Fibroblast of the aortic adventitia (primary cell): Measurements from ENCODE around the gene POLR3G. TPM values are rescaled to one million over a fixed set of nuclear protein-coding genes. Genes with fewer than 3 reads are reported as not detected.

Experiments
- DNase-seq: peaks from one replicate; pipeline ENCODE4 v3.0.0-alpha.2; 2010; ENCODE audit warnings: low read depth
- H3K4me3 ChIP-seq: 2 replicates; pipeline ENCODE4 v1.5.1; 2011; ENCODE audit warnings: low read depth, mild to moderate bottlenecking, control low read depth, low read length, moderate library complexity
- CTCF ChIP-seq: IDR thresholded peaks from 2 replicates; pipeline ENCODE4 v1.5.1; 2011; ENCODE audit warnings: mild to moderate bottlenecking, low read length, control low read depth, inconsistent platforms; ENCODE audit not compliant: insufficient read depth
- total RNA-seq: library from RNA; depleted of rRNA; stranded (reverse); fragments of >200 nt; gene quantifications from 2 replicates; pipeline ENCODE4 v1.2.3, GENCODE V29; 2012; ENCODE audit warnings: low replicate concordance

POLR3G gene
- total RNA-seq, 1 donor = 6.7 TPM

DNA sequence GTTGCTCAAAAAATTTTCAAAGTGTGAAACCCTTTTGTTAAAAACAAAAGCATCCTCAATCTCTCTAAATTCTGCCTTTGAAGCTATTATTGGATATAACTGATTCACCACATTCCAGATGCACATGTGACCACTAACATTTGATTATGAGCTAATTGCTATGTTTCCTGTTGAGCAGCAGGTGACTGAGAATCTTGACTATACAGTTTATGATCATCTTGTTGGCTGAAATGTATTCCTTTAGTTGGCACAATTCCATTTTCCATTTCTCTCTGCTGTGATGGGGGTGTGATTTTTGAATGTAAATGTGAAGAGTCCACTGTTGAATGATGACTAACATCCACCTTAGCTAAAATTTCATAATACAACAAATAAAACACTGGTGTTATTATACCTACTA, 44.0 kb downstream of the POLR3G start:
- TF ChIP-seq CTCF = no peak
- H3K4me3 ChIP-seq = no peak overlapping the region
- peak; percentile 8 for DNase-seq

GRCh38 chr5:90519081-90519480, 44.4 kb downstream of the POLR3G start:
- no peak overlapping the region for H3K4me3 ChIP-seq
- no peak for TF ChIP-seq CTCF

DNA sequence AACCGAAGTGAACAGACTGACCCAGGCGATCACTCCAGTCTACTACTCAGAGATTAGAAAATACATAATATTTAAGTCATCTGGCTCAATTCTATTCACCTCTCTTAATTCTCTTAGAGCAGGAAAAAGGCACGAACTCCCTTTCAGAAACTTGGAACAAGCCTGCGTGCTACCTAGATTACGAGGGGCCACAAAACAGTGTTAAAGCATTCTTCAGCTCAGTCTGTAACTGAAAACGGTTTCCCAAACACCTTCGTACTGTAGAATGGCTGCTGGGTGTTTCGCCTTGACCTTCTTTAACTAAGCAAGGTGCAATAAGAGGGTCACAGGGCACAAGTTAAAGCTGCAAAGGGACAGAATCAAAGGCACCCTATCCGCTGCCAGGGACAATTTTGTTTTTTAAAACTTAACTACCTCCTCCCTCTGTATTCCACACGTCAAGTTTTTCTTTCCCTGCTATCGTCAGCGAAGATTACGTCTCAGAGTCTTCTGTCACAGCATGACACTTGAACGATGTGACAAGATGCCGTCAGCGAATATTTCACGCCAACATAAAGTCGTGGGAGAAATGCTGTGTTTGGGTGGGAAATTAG, 54.0 kb downstream of the POLR3G start:
- DNase-seq = peak; percentile 32
- peak overlapping the region; percentile 99 for H3K4me3 ChIP-seq
- TF ChIP-seq CTCF = no peak

More at GRCh38 chr5:90519081-90519480, 44.4 kb downstream of the POLR3G start:
- no peak for DNase-seq

DNA sequence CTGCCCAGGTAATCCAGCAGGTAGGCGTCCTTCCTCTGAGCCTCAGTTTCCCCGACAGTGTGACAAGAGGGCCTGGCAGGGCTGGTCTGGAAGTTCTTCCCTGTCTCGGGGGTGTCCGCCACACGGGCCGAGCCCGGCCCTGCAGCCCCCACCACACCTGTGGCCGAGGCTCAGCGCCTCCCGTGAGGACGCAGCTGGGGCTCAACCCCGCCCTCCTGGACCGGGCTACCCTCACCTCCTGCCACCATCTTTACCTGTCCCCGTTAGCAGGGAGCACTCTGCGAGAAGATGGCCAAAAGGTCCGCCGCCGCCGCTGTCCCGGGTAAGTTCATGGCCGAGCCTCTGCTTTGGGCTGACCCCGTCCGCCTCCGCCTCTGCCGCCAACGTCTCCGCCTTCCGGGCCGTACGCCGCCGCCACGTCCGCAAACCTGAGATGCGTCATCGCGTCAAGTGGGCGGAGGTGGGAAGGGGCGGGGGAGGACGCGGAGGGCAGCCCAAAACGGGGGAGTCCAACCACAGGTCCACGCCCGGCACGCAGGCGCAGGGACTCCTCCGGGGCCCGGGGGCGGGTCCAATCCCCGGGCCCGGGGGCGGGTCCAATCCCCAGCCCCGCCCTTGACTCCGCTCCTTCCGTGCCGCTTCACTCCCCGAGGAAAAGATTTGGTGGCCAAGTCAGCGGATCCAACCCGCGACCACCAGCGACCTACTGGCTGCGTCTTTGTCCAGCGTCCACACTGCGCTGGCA, 54.7 kb downstream of the POLR3G start, which contains the start of gene LYSMD3:
Gene LYSMD3 (minus strand): TSS at position 391 of the 745 bp plus-strand sequence. CDS start 4,295 bp downstream, outside the sequence.
- TF ChIP-seq CTCF = no peak
- DNase-seq = peak; percentile 96
- H3K4me3 ChIP-seq = peak within 1 kb of the TSS; percentile 99

- TF ChIP-seq CTCF = peak; percentile 83
- peak overlapping the region; percentile 99 for H3K4me3 ChIP-seq
- DNase-seq = peak; percentile 84
Observed at GRCh38 chr5:90529939-90530677, 55.4 kb downstream of the POLR3G start.

DNA sequence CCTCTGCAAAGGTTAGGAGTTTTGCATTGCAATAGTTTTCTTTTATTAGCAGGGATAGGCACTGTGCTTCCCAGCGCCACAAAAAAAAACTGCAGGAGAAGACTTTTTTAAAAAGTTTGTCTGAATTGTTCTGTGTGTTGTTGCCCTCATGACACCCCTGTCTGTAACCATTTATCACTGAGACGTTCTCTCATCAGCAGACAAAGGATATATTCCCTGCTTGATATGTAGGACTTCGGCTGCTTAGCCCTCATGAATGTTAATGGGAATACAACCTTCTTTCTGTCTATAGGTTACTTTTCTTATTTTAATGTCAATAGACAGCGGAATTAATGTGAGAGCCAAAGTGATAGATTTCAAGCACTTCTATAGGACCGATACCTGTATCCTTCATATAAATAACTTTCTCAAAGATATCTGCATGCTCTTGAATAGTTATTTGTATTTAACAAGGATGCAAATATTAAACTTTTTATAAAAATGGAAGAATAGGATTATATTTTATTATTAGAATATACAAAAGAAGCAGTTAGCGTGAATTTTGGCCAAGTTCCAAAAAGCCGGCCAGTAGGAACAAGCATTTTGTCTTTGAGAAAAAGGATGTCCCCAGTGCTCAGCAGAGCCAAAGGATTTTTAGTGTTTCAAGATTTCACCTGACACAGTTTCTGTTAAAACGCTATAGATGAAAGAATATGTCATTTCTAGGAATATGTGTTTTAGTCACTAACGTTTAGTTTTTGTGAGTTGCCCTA, 56.2 kb downstream of the POLR3G start:
- TF ChIP-seq CTCF = no peak
- no peak overlapping the region for H3K4me3 ChIP-seq
- peak; percentile 17 for DNase-seq
